H7 (cell line): ENCODE results near the gene GUK1. TPM values are rescaled to one million over a fixed set of nuclear protein-coding genes. Genes with fewer than 3 reads are reported as not detected.
A peak's percentile ranks its signal among the peaks of the same experiment; 100 is the strongest.

Experiments
- DNase-seq: peaks from one replicate; pipeline ENCODE4 v3.0.0; 2012
- H3K27me3 ChIP-seq: 2 replicates; pipeline ENCODE4 v1.6.0; 2011; ENCODE audit warnings: mild to moderate bottlenecking, low read length; ENCODE audit not compliant: control insufficient read depth, insufficient read depth
- H3K36me3 ChIP-seq: replicated peaks from 2 replicates; pipeline ENCODE4 v1.5.1; 2011; ENCODE audit warnings: low read length; ENCODE audit not compliant: control insufficient read depth, insufficient read depth
- H3K4me3 ChIP-seq: 2 replicates; pipeline ENCODE4 v1.5.1; 2011; ENCODE audit warnings: low read depth, mild to moderate bottlenecking, control low read depth, low read length, moderate library complexity; ENCODE audit not compliant: insufficient read depth
- total RNA-seq: library from RNA; depleted of rRNA; stranded (reverse); fragments of >200 nt; shearing (Covaris generic); gene quantifications from 2 replicates; pipeline ENCODE4 v1.2.3, GENCODE V29; 2014

The GUK1 gene
- total RNA-seq, 1 experiment from 2014 or later = 216 TPM

- DNase-seq = peak; percentile 42
- H3K36me3 ChIP-seq = no peaks in the 10 kb centered on the region
- no peaks in the 10 kb centered on the region for H3K27me3 ChIP-seq
- no peak overlapping the region for H3K4me3 ChIP-seq
Observed at GRCh38 chr1:228156515-228156881, 16.4 kb downstream of the GUK1 start.

- H3K27me3 ChIP-seq = no peaks in the 10 kb centered on the region
- DNase-seq = peak; percentile 47
- H3K36me3 ChIP-seq = no peaks in the 10 kb centered on the region
- no peak overlapping the region for H3K4me3 ChIP-seq
Observed at GRCh38 chr1:228156941-228157728, 17.1 kb downstream of the GUK1 start.

GRCh38 chr1:228157729-228158126 lies 17.6 kb downstream of the GUK1 start:
- Histone ChIP-seq H3K27me3 (no peaks in the 10 kb centered on the region), H3K36me3 (no peaks in the 10 kb centered on the region), H3K4me3 (no peak overlapping the region)
- DNase-seq = peak; percentile 44

GRCh38 chr1:228158151-228159007 lies 18.3 kb downstream of the GUK1 start:
- H3K36me3 ChIP-seq = no peaks in the 10 kb centered on the region
- H3K27me3 ChIP-seq = no peaks in the 10 kb centered on the region
- peak; percentile 55 for DNase-seq
- no peak overlapping the region for H3K4me3 ChIP-seq

GRCh38 chr1:228159008-228159665 lies 19.1 kb downstream of the GUK1 start:
- Histone ChIP-seq H3K27me3 (no peaks in the 10 kb centered on the region), H3K36me3 (no peaks in the 10 kb centered on the region), H3K4me3 (no peak overlapping the region)
- peak; percentile 43 for DNase-seq

GRCh38 chr1:228160201-228160761 lies 20.2 kb downstream of the GUK1 start:
- no peaks in the 10 kb centered on the region for H3K36me3 ChIP-seq

DNA sequence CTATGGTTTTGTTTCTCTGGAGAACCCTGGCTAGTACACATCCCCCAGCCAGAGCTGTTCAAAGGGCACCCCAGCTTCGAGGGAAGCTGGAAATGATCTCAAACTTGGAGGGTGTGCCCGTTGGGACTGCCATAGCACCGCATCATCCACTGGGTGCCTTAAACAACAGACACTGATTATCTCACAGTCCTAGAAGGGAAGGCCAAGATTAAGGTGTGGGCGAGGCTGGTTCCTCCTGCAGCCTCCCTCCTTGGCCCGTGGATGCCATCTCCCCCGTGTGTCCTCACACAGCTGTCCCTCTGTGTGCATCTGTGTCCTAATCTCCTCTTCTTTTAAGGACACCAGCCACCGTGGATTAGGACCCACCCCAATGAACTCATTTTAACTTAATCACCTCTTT lies 21.3 kb downstream of the GUK1 start:
- Histone ChIP-seq H3K27me3 (no peaks in the 10 kb centered on the region), H3K4me3 (no peak overlapping the region), H3K36me3 (no peaks in the 10 kb centered on the region)
- no peak for DNase-seq

More at GRCh38 chr1:228160201-228160761, 20.2 kb downstream of the GUK1 start:
- Histone ChIP-seq H3K27me3 (no peaks in the 10 kb centered on the region), H3K4me3 (no peak overlapping the region)
- DNase-seq = no peak

GRCh38 chr1:228161866-228162265 lies 21.8 kb downstream of the GUK1 start:
- Histone ChIP-seq H3K4me3 (no peak overlapping the region), H3K27me3 (no peaks in the 10 kb centered on the region), H3K36me3 (no peaks in the 10 kb centered on the region)
- DNase-seq = no peak

- peak; percentile 75 for DNase-seq
- H3K27me3 ChIP-seq = no peaks in the 10 kb centered on the region
- H3K36me3 ChIP-seq = no peaks in the 10 kb centered on the region
- H3K4me3 ChIP-seq = no peak overlapping the region
Observed at GRCh38 chr1:228162286-228163006, 22.4 kb downstream of the GUK1 start.

GRCh38 chr1:228163007-228163753 lies 23.1 kb downstream of the GUK1 start:
- no peaks in the 10 kb centered on the region for H3K27me3 ChIP-seq
- no peaks in the 10 kb centered on the region for H3K36me3 ChIP-seq
- peak; percentile 65 for DNase-seq

GRCh38 chr1:228163776-228164519 lies 23.9 kb downstream of the GUK1 start:
- H3K4me3 ChIP-seq = no peak overlapping the region
- no peak for DNase-seq
- no peaks in the 10 kb centered on the region for H3K36me3 ChIP-seq
- H3K27me3 ChIP-seq = no peaks in the 10 kb centered on the region

More at GRCh38 chr1:228163007-228163753, 23.1 kb downstream of the GUK1 start:
- no peak overlapping the region for H3K4me3 ChIP-seq

- DNase-seq = no peak
- Histone ChIP-seq H3K27me3 (no peaks in the 10 kb centered on the region), H3K4me3 (peak overlapping the region; percentile 47), H3K36me3 (no peaks in the 10 kb centered on the region)
Observed at GRCh38 chr1:228164561-228165371, 24.7 kb downstream of the GUK1 start.
